ENCODE measurements around the gene ZBTB7C. TPM values are rescaled to one million over a fixed set of nuclear protein-coding genes. Genes with fewer than 3 reads are reported as not detected.
A peak's percentile ranks its signal among the peaks of the same experiment; 100 is the strongest.

ZBTB7C gene
- total RNA-seq, 1 donor: not detected

GRCh38 chr18:48419277-48420022 is 10.3 kb upstream of the ZBTB7C start:
- DNase-seq (ENCODE audit: low read depth in 2 of 3, low spot score in 2 of 3): no peak

- no peak for DNase-seq (ENCODE audit: low read depth in 2 of 3, low spot score in 2 of 3)
Measured at GRCh38 chr18:48418539-48419276, 9.5 kb upstream of the ZBTB7C start.

- DNase-seq (ENCODE audit: low read depth in 2 of 3, low spot score in 2 of 3): no peak
Measured at GRCh38 chr18:48417985-48418384, 8.8 kb upstream of the ZBTB7C start.

GRCh38 chr18:48413342-48413741 is 4.2 kb upstream of the ZBTB7C start:
- no peak for DNase-seq (ENCODE audit: low read depth in 2 of 3, low spot score in 2 of 3)

GRCh38 chr18:48412339-48412929 is 3.3 kb upstream of the ZBTB7C start:
- peak in 2 of 3 donors; percentile 42 to 67 for DNase-seq (ENCODE audit: low read depth in 2 of 3, low spot score in 2 of 3)

- peak in 2 of 3 donors; percentile 71 to 74 for DNase-seq (ENCODE audit: low read depth in 2 of 3, low spot score in 2 of 3)
Measured at GRCh38 chr18:48410095-48410920, 1.1 kb upstream of the ZBTB7C start.

- peak in 1 of 3 donors; percentile 18 for DNase-seq (ENCODE audit: low read depth in 2 of 3, low spot score in 2 of 3)
Measured at GRCh38 chr18:48409591-48410094, 460 bp upstream of the ZBTB7C start.

- no peak for DNase-seq (ENCODE audit: low read depth in 2 of 3, low spot score in 2 of 3)
Measured at GRCh38 chr18:48408111-48408726, 964 bp downstream of the ZBTB7C start.

GRCh38 chr18:48407358-48407757 is 1.8 kb downstream of the ZBTB7C start:
- DNase-seq (ENCODE audit: low read depth in 2 of 3, low spot score in 2 of 3): no peak

GRCh38 chr18:48405978-48406377 is 3.2 kb downstream of the ZBTB7C start:
- DNase-seq (ENCODE audit: low read depth in 2 of 3, low spot score in 2 of 3): no peak

- peak in 1 of 3 donors; percentile 9 for DNase-seq (ENCODE audit: low read depth in 2 of 3, low spot score in 2 of 3)
Measured at GRCh38 chr18:48404716-48405507, 4.3 kb downstream of the ZBTB7C start.

GRCh38 chr18:48402953-48403352 is 6.2 kb downstream of the ZBTB7C start:
- no peak for DNase-seq (ENCODE audit: low read depth in 2 of 3, low spot score in 2 of 3)

GRCh38 chr18:48399303-48400075 is 9.7 kb downstream of the ZBTB7C start:
- no peak for DNase-seq (ENCODE audit: low read depth in 2 of 3, low spot score in 2 of 3)

GRCh38 chr18:48398074-48398473 is 11.1 kb downstream of the ZBTB7C start:
- no peak for DNase-seq (ENCODE audit: low read depth in 2 of 3, low spot score in 2 of 3)

- no peak for DNase-seq (ENCODE audit: low read depth in 2 of 3, low spot score in 2 of 3)
Measured at GRCh38 chr18:48397021-48397420, 12.2 kb downstream of the ZBTB7C start.

GRCh38 chr18:48396561-48396960 is 12.6 kb downstream of the ZBTB7C start:
- DNase-seq (ENCODE audit: low read depth in 2 of 3, low spot score in 2 of 3): no peak

- DNase-seq (ENCODE audit: low read depth in 2 of 3, low spot score in 2 of 3): no peak
Measured at GRCh38 chr18:48395646-48396045, 13.5 kb downstream of the ZBTB7C start.

GRCh38 chr18:48394176-48394575 is 15.0 kb downstream of the ZBTB7C start:
- no peak for DNase-seq (ENCODE audit: low read depth in 2 of 3, low spot score in 2 of 3)

- DNase-seq (ENCODE audit: low read depth in 2 of 3, low spot score in 2 of 3): no peak
Measured at GRCh38 chr18:48393776-48394175, 15.4 kb downstream of the ZBTB7C start.
